Calu3 (cell line): ENCODE measurements around the gene CASP3. TPM values are rescaled to one million over a fixed set of nuclear protein-coding genes. Genes with fewer than 3 reads are reported as not detected.
"Not testable (repeated sequence)": the region's sequence is repeated elsewhere in the genome, so short reads cannot be mapped to it uniquely, and the experiment has no call there.

Experiments
- BruUV-seq: library from RNA; stranded (reverse); fragments of 400-500 nt; replicated peaks from 2 replicates; lab custom pipeline; 2021; lab: Mats Ljungman, UMichigan
- CTCF ChIA-PET: fragments of 300-600 bp; sonication (Branson Sonifier 250); formaldehyde crosslinking; loops from one replicate; lab custom pipeline; 2022; ENCODE audit warnings: antibody characterized with exemption; lab: Charles Lee
- DNase-seq: peaks from one replicate; pipeline ENCODE4 v3.0.0; 2022
- H3K27ac Mint-ChIP-seq: one replicate; pipeline ENCODE4 v1.8.0; 2022; ENCODE audit warnings: mixed read lengths; ENCODE audit not compliant: unreplicated experiment
- H3K27me3 Mint-ChIP-seq: one replicate; pipeline ENCODE4 v1.8.0; 2022; ENCODE audit warnings: mixed read lengths; ENCODE audit not compliant: unreplicated experiment
- H3K36me3 Mint-ChIP-seq: one replicate; pipeline ENCODE4 v1.8.0; 2022; ENCODE audit warnings: mild to moderate bottlenecking, moderate library complexity, mixed read lengths; ENCODE audit not compliant: insufficient read depth, unreplicated experiment
- H3K4me1 Mint-ChIP-seq: one replicate; pipeline ENCODE4 v1.8.0; 2022; ENCODE audit warnings: mild to moderate bottlenecking, low read depth, mixed read lengths; ENCODE audit not compliant: unreplicated experiment
- H3K4me3 Mint-ChIP-seq: one replicate; pipeline ENCODE4 v1.8.0; 2022; ENCODE audit warnings: mild to moderate bottlenecking, low read depth, moderate library complexity, mixed read lengths; ENCODE audit not compliant: unreplicated experiment
- H3K9me3 Mint-ChIP-seq: one replicate; pipeline ENCODE4 v1.8.0; 2022; ENCODE audit warnings: low read depth, mixed read lengths; ENCODE audit not compliant: unreplicated experiment
- CTCF ChIP-seq: fragments of 200-600 bp; IDR thresholded peaks from one replicate; pipeline ENCODE4 v1.8.0; 2022; ENCODE audit warnings: antibody characterized with exemption; ENCODE audit not compliant: unreplicated experiment
- intact Hi-C: fragments of 100-400 bp; cut with micrococcal nuclease; formaldehyde crosslinking; loops from one replicate; pipeline ENCODE4 v1.10.0; 2022; ENCODE audit not compliant: unreplicated experiment
- total RNA-seq: library from RNA; stranded (reverse); gene quantifications from 2 replicates; pipeline ENCODE4 v1.2.3, GENCODE V29; 2022

CASP3 gene
- total RNA-seq, 1 experiment from 2014 or later, result 22.2 TPM

GRCh38 chr4:184595430-184595829, 53.8 kb downstream of the CASP3 start:
- no peak overlapping the region for H3K4me3 Mint-ChIP-seq

GRCh38 chr4:184593461-184593860, 55.8 kb downstream of the CASP3 start:
- no peaks in the 10 kb centered on the region for H3K9me3 Mint-ChIP-seq
- H3K27me3 Mint-ChIP-seq, result no peaks in the 10 kb centered on the region
- TF ChIP-seq CTCF, result no peak
- CTCF ChIA-PET, result no interaction called here
- DNase-seq, result no peak
- peaks cover 12% of the 10 kb centered on the region for H3K4me1 Mint-ChIP-seq
- intact Hi-C loops, result no loop called here
- BruUV-seq, result no TSS peak
- no peak overlapping the region for H3K27ac Mint-ChIP-seq
- H3K4me3 Mint-ChIP-seq, result no peak overlapping the region
- H3K36me3 Mint-ChIP-seq, result no peaks in the 10 kb centered on the region

More at GRCh38 chr4:184595430-184595829, 53.8 kb downstream of the CASP3 start:
- no peak for TF ChIP-seq CTCF
- H3K27ac Mint-ChIP-seq, result no peak overlapping the region
- no TSS peak for BruUV-seq
- H3K27me3 Mint-ChIP-seq, result no peaks in the 10 kb centered on the region
- H3K9me3 Mint-ChIP-seq, result no peaks in the 10 kb centered on the region
- CTCF ChIA-PET, result no interaction called here
- H3K4me1 Mint-ChIP-seq, result peaks cover 21% of the 10 kb centered on the region
- DNase-seq, result no peak
- H3K36me3 Mint-ChIP-seq, result no peaks in the 10 kb centered on the region
- intact Hi-C loops, result no loop called here

DNA sequence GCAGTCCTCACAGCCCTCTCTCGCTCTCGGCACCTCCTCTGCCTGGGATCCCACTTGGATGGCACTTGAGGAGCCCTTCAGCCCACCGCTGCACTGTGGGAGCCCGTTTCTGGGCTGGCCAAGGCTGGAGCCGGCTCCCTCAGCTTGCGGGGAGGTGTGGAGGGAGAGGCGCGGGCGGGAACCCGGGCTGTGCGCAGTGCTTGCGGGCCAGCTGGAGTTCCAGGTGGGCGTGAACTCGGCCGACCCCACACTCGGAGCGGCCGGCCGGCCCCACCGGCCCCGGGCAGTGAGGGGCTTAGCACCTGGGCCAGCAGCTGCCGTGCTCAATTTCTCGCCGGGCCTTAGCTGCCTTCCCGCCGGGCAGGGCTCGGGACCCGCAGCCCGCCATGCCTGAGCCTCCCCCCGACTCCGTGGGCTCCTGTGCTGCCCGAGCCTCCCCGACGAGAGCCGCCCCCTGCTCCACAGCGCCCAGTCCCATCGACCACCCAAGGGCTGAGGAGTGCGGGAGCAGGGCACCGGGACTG, 57.4 kb downstream of the CASP3 start:
- H3K9me3 Mint-ChIP-seq, H3K4me3 Mint-ChIP-seq, H3K36me3 Mint-ChIP-seq, intact Hi-C loops, DNase-seq, H3K27me3 Mint-ChIP-seq, H3K4me1 Mint-ChIP-seq, CTCF ChIA-PET, BruUV-seq, H3K27ac Mint-ChIP-seq: not testable (repeated sequence)

DNA sequence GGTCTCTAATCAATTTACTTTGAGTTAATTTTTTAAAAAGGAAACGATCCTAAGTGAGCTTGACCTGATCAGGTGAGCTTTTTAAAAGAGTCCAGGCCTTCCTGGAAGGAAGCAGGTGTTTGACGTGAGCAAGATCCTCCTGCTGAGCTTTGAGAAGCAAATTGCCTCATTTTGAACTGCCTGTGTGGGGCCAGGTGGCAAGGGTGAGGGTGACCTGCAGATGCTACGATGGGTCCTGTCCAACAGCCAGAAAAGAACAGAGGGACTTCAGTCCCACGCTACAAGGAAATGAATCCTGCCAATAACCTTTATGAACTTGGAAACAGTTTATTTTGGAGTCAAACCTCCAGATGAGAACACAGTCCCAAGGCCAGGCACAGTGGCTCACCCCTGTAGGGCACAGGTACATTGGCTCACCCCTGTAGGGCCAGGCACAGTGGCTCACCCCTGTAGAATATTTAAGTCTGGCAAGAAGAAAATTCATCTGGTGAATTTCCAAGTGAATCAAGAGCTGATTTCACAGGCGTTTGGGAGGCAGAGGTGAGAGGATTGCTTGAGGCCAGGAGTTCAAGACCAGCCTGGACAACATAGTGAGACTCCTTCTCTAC, 58.1 kb downstream of the CASP3 start:
- no peak overlapping the region for H3K27ac Mint-ChIP-seq
- H3K27me3 Mint-ChIP-seq, result no peaks in the 10 kb centered on the region
- DNase-seq, result no peak
- CTCF ChIA-PET, result no interaction called here
- no peak for TF ChIP-seq CTCF
- intact Hi-C loops, result no loop called here
- BruUV-seq, result no TSS peak
- no peak overlapping the region for H3K4me3 Mint-ChIP-seq
- peaks cover 3% of the 10 kb centered on the region for H3K4me1 Mint-ChIP-seq
- H3K36me3 Mint-ChIP-seq, result no peaks in the 10 kb centered on the region
- H3K9me3 Mint-ChIP-seq, result no peaks in the 10 kb centered on the region

DNA sequence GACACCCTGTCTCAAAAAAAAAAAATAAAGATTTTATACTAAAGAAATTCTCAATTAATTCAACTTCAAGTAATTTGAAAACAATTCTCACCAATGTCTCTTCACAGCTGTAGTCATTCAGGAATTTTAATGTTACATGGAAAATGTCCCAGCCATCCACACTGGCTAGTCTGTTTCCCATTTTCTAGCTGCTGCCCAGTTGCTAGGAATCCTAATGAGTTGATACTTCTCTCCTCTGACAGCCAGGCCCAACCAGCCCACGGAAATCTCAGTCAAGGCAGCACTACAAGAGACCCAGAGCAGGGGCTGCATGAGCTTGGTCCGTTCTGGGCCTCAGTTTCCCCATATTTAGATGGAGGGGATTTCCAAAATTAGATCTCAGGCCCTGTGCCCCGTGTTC, 59.1 kb downstream of the CASP3 start:
- Mint-ChIP-seq H3K4me3 (no peak overlapping the region), H3K9me3 (no peaks in the 10 kb centered on the region), H3K4me1 (no peaks in the 10 kb centered on the region), H3K27ac (no peak overlapping the region), H3K27me3 (no peaks in the 10 kb centered on the region), H3K36me3 (no peaks in the 10 kb centered on the region)
- CTCF ChIA-PET, result no interaction called here
- no peak for DNase-seq
- TF ChIP-seq CTCF, result no peak
- intact Hi-C loops, result no loop called here
- BruUV-seq, result no TSS peak
